Heart left ventricle (tissue), 16 donors: ENCODE results near the gene MAP1LC3B2. TPM values are rescaled to one million over a fixed set of nuclear protein-coding genes. Genes with fewer than 3 reads are reported as not detected.

ENCODE experiments used
- ATAC-seq, 4 donors: fragments of 200-7000 bp; cut with Tn5 transposase; one replicate each; pipeline ENCODE4 v1.9.1; 2020 to 2022; ENCODE audit warnings: moderate library complexity in 4 of 4, mild to moderate bottlenecking in 3 of 4, moderate number of reproducible peaks in 1 of 4
- DNase-seq, 5 donors: peaks; one replicate each; pipeline ENCODE4 v3.0.0-alpha.2; 2020
- H3K27ac ChIP-seq, 12 donors: fragments of 200-600 bp; sonication (generic) in 4 of 12; one replicate each; pipeline versions ENCODE4 v1.5.0 to v1.8.0; 2016 to 2022; ENCODE audit warnings: mild to moderate bottlenecking in 2 of 12
- H3K27me3 ChIP-seq, 9 donors: fragments of 200-600 bp; sonication (generic) in 2 of 9; one replicate each; pipeline versions ENCODE4 v1.5.1 to v1.8.0; 2016 to 2022; ENCODE audit warnings: mild to moderate bottlenecking in 3 of 9
- H3K36me3 ChIP-seq, 9 donors: fragments of 200-600 bp; sonication (generic) in 2 of 9; one replicate each; pipeline versions ENCODE4 v1.5.0 to v1.8.0; 2018 to 2022; ENCODE audit warnings: mild to moderate bottlenecking in 2 of 9
- H3K4me1 ChIP-seq, 12 donors: fragments of 200-600 bp; sonication (generic) in 4 of 12; one replicate each; pipeline versions ENCODE4 v1.5.0 to v1.8.0; 2016 to 2022; ENCODE audit warnings: mild to moderate bottlenecking in 3 of 12
- H3K4me3 ChIP-seq, 12 donors: fragments of 200-600 bp; sonication (generic) in 4 of 12; one replicate each; pipeline versions ENCODE4 v1.5.0 to v1.8.0; 2017 to 2022; ENCODE audit warnings: mild to moderate bottlenecking in 9 of 12, moderate library complexity in 4 of 12
- H3K9me3 ChIP-seq, 12 donors: fragments of 200-600 bp; sonication (generic) in 4 of 12; one replicate each; pipeline versions ENCODE4 v1.5.0 to v1.8.0; 2016 to 2022; ENCODE audit warnings: mild to moderate bottlenecking in 1 of 12
- CTCF ChIP-seq, 12 donors: fragments of 200-600 bp; sonication (generic) in 4 of 12; IDR thresholded peaks; one replicate each; pipeline versions ENCODE4 v1.5.0 to v1.8.0; 2018 to 2022; ENCODE audit warnings: antibody characterized with exemption in 12 of 12, mild to moderate bottlenecking in 5 of 12
- POLR2A ChIP-seq, 2 donors: fragments of 450-650 bp; IDR thresholded peaks; one replicate each; pipeline ENCODE4 v1.6.1; 2017; ENCODE audit warnings: antibody characterized with exemption in 2 of 2, mild to moderate bottlenecking in 2 of 2, moderate library complexity in 2 of 2
- WGBS, 4 donors: extraction: QIAGEN DNeasy Blood & Tissue Kit in 2 of 4; methylation state at CpG; one replicate each; pipeline versions ENCODE4 v1.1.5 to v1.1.7; 2013 to 2018; 5-methylcytosine and 5-hydroxymethylcytosine counted together
- intact Hi-C, 10 donors: fragments of 100-400 bp; cut with DNase I; formaldehyde crosslinking; loops; one replicate each; pipeline versions ENCODE4 v1.11.1 to v1.14.2; 2022
- long read RNA-seq, 3 donors: library from polyadenylated mRNA; unstranded; transcript quantifications; one replicate each; pipeline ENCODE4 v2.0.0, GENCODE V29; 2020 to 2021
- polyA plus RNA-seq, 2 donors: library from polyadenylated mRNA; stranded (reverse); fragments of 200-250 nt; gene quantifications; one replicate each; pipeline ENCODE4 v1.2.3, GENCODE V29; 2013
- total RNA-seq, 9 donors: library from RNA; depleted of rRNA in 2 of 9; stranded (reverse); fragments of >200 nt in 2 of 9; fragmentation: NEBNext Ultra II Directional in 3 of 9; extraction: Animal tissue kit (Norgen Biotek cat#: 25700) in 3 of 9; gene quantifications; one replicate each; pipeline versions ENCODE4 v1.1.0 to v1.2.4, GENCODE V29; 2016 to 2023
- donor health status: ischemic (EF 13 %, LVEDD 7.1; RV severe dilation, severe dysfunction).
- donor health status: healthy with polysubstance abuse.
- donor health status: DM: no; HTN: yes; CAD: no.
- donor health status: DM: no; HTN: no; CAD: no.
- donor health status: ischemic (EF 25% LVEDD 6.9; RV normal size, moderate dysfunction).
- donor health status: ischemic (EF 25% LVEDD 5.7; RV mildly dilated, moderate dysfunction).
- donor health status: healthy.
- donor health status: DM: yes; HTN: yes; CAD: no.
- donor health status: ischemic (EF 35%, LVEDD 5.7; RV mildly dilated, moderate dysfunction).
- donor health status: nonischemic (EF 11% LVEDD 7.7; RV severe dilation, severe dysfunction).
- donor health status: DM: yes; HTN: yes; CAD: no.
- donor health status: PGD.
- donor health status: ischemic (EF 29% LVEDD 5.4; RV normal size, mild dysfunction).
- donor health status: nonischemic (EF 23%, LVEDD 6.1; RV moderate dilation, normal function).

The MAP1LC3B2 gene
- total RNA-seq (1 to 10 TPM in 8 of 9 donors, under 1 TPM in 1; 0.91 to 4.8 (median 2.3) TPM), polyA plus RNA-seq (1 to 10 TPM in 1 of 2 donors, under 1 TPM in 1; 0.91 to 5.4 TPM)
- long read RNA-seq, donor 1, result 0 reads
- long read RNA-seq, donor 2, result 0 reads
- long read RNA-seq, donor 3, result 0 reads

- Histone ChIP-seq H3K36me3 (no peaks in the 10 kb centered on the region), H3K27ac (peak within 1 kb of the TSS in 11 of 12 donors; percentile 3 to 90 (median 53)), H3K4me3 (peak within 1 kb of the TSS in 3 of 12 donors; percentile 17 to 30 (median 19)), H3K9me3 (peaks cover 0 to 14% (median 8%) of the 10 kb centered on the region in 12 donors), H3K4me1 (peaks cover 0 to 45% (median 1%) of the 10 kb centered on the region in 12 donors), H3K27me3 (no peaks in the 10 kb centered on the region)
- peak; percentile 70 to 93 (median 80) for ATAC-seq
- no peak for TF ChIP-seq CTCF (IDR thresholded peaks at IDR 0.05)
- TF ChIP-seq POLR2A (IDR thresholded peaks at IDR 0.05), result no peak
- intact Hi-C loops, result no loop called here
- WGBS, 4 donors, result 57 to 73% (median 64%) methylated on average over 18 to 19 of the region's 19 CpGs
- DNase-seq, result peak; percentile 52 to 75 (median 54)
Measured at GRCh38 chr12:116559162-116559935, at the start of gene MAP1LC3B2. Gene MAP1LC3B2 (plus strand): TSS chr12:116559381. CDS start chr12:116575943, 16,562 bp downstream.

GRCh38 chr12:116513944-116514343 is 45.2 kb upstream of the MAP1LC3B2 start:
- Histone ChIP-seq H3K9me3 (no peaks in the 10 kb centered on the region), H3K36me3 (no peaks in the 10 kb centered on the region), H3K27ac (no peak overlapping the region), H3K27me3 (peaks cover 0 to under 1% (median 0%) of the 10 kb centered on the region in 9 donors), H3K4me1 (peaks cover 0 to 10% (median 0%) of the 10 kb centered on the region in 12 donors), H3K4me3 (no peak overlapping the region)
- 85 to 91% (median 89%) methylated on average over 8 of the region's 8 CpGs for WGBS, 4 donors
- no peak for TF ChIP-seq POLR2A (IDR thresholded peaks at IDR 0.05)
- no peak for TF ChIP-seq CTCF (IDR thresholded peaks at IDR 0.05)
- DNase-seq (no peak), ATAC-seq (no peak)
- intact Hi-C loops, result loop anchor here in 1 of 10 donors (10.0 kb wide), 1 partner anchor 229 kb away; no protein-coding TSS in a partner anchor

GRCh38 chr12:116515684-116516083 is 43.5 kb upstream of the MAP1LC3B2 start:
- Histone ChIP-seq H3K27me3 (no peaks in the 10 kb centered on the region), H3K9me3 (no peaks in the 10 kb centered on the region), H3K27ac (peak overlapping the region in 1 of 12 donors; percentile 37), H3K4me1 (peaks cover 0 to 5% (median 0%) of the 10 kb centered on the region in 12 donors), H3K4me3 (no peak overlapping the region), H3K36me3 (no peaks in the 10 kb centered on the region)
- WGBS, 4 donors, result 72 to 80% (median 77%) methylated on average over 4 of the region's 4 CpGs
- DNase-seq (no peak), ATAC-seq (peak in 2 of 4 donors; percentile 43 to 54)
- TF ChIP-seq POLR2A (IDR thresholded peaks at IDR 0.05), result no peak
- TF ChIP-seq CTCF (IDR thresholded peaks at IDR 0.05), result no peak
- intact Hi-C loops, result loop anchor here in 1 of 10 donors (10.0 kb wide), 1 partner anchor 231 kb away; no protein-coding TSS in a partner anchor

- no peak for TF ChIP-seq CTCF (IDR thresholded peaks at IDR 0.05)
- no peak for TF ChIP-seq POLR2A (IDR thresholded peaks at IDR 0.05)
- Histone ChIP-seq H3K4me3 (no peak overlapping the region), H3K27ac (no peak overlapping the region), H3K4me1 (peaks cover 0 to 13% (median 0%) of the 10 kb centered on the region in 12 donors), H3K9me3 (no peaks in the 10 kb centered on the region), H3K27me3 (no peaks in the 10 kb centered on the region), H3K36me3 (no peaks in the 10 kb centered on the region)
- WGBS, 4 donors, result 90 to 100% (median 93%) methylated on average over 10 to 11 of the region's 11 CpGs
- ATAC-seq (no peak), DNase-seq (no peak)
- intact Hi-C loops, result loop anchor here in 1 of 10 donors (10.0 kb wide), 1 partner anchor 232 kb away; no protein-coding TSS in a partner anchor
Measured at GRCh38 chr12:116516657-116517056, 42.5 kb upstream of the MAP1LC3B2 start.
